ENCODE results near the gene TENT5C.

TENT5C gene

DNA sequence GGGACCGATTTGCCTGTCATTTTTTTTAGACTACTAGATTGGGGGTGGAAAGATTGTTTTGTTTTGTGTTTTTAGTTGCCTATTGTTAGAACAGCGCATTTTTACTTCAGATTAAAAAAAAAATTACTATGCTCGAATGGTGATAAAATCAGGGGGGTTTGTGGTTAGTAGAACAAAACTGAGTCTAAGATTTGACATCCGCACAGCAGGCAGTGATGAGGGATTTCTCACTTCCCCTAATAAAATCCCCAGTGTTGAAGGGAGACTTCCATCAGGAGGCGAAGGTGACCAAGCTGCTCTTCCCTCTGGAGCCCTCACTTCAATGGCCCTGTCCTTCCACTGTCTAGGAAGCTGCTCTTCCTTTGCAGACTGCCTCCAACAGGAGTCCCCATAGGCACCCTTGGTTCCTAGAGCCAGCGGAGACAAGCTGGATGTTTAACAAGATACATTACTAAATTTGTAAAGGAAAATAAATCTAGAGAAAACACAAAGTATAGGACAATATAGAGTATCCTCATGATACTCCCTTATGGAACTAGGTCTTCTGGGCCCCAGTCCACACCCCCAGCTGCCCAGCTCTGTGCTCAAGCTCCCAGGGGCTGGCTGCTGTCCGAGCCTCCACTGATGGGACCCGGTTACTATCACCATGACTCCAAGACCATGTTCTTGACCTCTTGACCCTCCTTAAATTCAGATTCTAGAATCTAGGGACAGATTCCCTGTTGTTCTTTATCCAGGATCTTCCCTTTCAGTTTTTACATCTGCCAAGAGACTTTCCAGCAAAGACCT, 31.0 kb downstream of the TENT5C start:
- DNase-seq (ENCODE audit: low spot score): no peak

DNA sequence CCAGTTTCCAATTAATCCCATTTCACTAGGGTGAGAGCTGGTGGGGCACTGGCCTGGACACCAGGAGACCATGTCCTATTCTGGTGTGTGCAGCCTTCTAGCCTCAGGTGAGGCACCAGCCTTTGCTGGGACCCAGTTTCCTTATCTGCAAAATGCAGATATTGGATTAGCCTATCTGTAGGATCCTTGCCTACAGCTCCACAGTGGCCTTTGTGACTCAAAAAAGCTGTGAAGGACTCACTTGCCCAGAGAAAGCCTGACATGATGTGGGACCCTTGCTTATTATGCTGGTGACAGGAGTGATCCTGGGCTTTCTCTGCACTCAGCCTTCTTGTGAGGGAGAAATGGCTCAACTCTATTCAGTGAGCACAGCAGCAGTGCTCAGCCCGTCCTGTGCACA, 32.3 kb downstream of the TENT5C start:
- no peak for DNase-seq (ENCODE audit: low spot score)

DNA sequence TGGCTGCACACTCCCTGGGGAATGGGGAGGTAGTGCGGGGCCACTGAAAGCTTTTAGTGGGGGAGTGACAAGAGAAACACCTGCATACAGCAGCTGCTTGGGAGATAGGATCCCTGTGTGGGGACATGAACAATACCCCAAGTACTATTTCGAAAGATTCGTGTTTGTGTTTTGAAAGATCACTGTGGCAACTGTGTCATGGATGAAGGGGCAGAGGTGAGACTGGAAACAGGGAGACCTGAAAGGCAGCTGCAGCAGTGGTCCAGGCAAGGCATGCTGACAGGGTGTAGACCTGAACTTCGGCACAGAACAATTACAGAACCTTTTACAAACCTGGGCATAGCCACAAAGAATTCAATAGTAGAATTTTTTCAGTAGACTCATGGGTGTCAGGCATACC, 32.9 kb downstream of the TENT5C start:
- no peak for DNase-seq (ENCODE audit: low spot score)

DNA sequence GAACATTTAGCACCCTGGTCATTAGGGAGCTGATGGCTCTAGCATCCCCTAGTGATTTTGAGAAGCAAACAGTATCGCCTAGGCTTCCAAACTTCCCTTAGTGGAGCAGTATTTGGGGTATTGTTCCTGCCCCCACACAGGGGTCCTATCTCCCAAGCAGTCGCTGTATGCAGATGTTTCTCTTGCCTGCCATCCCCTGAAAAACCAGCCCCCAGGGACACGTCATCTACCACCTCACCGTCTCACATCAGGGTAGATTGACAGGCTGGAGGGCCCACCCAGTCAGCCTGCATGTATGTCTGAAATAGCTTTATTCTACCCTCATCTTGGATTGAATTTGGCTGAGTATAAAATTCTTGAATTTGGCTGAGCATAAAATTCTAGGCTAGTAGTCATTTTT, 33.9 kb downstream of the TENT5C start:
- no peak for DNase-seq (ENCODE audit: low spot score)

DNA sequence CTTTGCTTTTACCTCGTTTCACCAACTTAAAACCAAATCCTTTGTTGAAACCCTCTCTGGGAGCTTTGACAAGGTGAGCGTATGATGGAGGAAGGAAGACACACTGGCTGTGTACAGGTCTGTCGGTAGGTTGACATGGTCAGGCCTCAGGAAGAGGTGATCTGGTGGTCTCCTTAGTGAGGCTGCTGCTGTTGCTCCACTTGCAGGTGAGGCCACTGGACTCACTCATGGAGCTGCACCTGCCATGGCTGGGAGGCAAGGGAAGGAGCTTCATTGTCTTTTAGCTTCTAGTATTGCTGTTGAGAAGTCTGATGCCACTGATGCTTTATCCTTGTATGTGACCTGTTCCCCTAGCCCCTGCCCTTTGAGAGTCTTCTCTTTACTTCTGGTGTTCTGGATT, 35.7 kb downstream of the TENT5C start:
- no peak for DNase-seq (ENCODE audit: low spot score)

DNA sequence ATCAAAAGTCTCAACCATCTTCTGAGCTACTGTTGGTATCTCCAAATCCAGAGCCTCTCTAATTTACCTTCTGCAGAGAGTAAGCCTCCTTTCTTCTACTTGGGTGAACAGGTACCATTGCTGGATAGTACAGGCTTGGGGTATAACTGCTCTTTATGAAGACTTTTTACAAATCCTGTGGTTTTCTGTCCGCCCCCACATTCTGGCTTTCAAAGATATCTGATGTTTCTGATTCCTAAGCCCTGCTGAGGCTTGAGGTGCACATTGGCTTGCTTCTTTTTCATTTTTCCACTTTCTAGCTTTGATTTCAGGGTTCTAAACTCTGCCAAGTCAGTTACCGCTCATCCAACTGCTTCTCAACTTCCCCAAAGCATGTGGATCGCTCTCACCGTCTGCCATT, 37.1 kb downstream of the TENT5C start:
- no peak for DNase-seq (ENCODE audit: low spot score)

DNA sequence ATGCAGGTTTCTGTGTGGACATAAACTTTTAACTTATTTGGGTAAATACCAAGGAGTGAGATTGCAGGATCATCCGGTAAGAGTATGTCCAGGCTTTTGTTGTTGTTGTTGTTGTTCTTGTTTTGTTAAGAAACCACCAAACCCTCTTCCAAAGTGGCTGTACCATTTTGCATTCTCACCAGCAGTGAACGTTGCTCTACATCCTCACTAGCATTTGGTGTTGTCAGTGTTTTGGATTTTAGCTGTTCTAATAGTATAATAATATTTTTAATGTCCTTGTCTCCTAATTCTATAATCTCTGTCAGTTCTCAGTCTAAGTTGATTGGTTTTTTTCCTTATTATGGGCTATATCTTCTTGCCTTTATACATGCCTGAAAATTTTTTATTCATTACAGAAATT, 37.8 kb downstream of the TENT5C start:
- no peak for DNase-seq (ENCODE audit: low spot score)

DNA sequence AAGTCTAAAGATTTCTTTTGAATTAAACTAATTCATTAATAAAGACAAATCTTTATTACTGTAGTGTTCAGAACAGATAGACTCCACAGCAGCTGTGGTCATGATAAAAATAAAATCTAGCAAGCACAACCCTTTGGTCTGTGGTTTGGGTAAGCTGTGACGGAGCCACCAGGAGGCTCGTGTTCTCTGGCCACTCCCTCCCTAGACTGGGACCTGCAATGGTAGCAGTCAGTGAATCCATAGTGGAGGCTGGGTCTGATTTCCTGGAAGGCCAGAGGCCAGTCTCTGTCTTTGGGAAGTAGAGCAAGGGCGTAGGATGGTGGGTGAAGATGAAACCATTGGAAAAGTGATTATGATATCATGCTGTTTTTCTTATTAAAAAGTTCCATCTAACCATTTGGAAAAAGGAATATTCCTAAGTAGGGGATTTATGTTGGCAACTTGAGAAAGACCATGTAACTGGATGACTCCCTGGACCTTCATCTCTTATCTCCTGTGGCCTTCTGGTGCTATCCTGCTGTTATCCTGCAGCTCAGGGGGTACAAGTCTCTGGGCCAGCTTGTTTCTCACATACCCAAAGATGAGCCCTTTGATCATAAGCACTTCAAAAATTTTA, 39.0 kb downstream of the TENT5C start:
- no peak for DNase-seq (ENCODE audit: low spot score)

DNA sequence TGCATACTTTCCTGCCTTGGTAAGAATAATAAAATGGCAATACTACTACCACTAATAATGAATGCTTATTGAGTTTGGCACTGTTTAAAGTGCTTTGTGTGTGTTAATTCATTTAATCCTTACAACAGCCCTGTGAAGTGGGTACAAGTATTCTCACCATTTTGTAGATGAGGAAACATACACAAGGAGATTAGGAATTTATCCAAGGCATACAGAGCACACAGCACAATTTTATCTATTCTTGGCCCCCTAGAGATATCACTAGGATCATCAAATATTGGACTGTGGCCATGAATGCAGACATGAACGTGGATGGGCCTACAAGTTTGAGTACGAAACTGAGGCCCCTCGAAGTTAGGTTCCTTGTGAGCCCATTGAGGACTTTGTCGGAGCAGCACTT, 39.5 kb downstream of the TENT5C start:
- DNase-seq (ENCODE audit: low spot score): no peak

DNA sequence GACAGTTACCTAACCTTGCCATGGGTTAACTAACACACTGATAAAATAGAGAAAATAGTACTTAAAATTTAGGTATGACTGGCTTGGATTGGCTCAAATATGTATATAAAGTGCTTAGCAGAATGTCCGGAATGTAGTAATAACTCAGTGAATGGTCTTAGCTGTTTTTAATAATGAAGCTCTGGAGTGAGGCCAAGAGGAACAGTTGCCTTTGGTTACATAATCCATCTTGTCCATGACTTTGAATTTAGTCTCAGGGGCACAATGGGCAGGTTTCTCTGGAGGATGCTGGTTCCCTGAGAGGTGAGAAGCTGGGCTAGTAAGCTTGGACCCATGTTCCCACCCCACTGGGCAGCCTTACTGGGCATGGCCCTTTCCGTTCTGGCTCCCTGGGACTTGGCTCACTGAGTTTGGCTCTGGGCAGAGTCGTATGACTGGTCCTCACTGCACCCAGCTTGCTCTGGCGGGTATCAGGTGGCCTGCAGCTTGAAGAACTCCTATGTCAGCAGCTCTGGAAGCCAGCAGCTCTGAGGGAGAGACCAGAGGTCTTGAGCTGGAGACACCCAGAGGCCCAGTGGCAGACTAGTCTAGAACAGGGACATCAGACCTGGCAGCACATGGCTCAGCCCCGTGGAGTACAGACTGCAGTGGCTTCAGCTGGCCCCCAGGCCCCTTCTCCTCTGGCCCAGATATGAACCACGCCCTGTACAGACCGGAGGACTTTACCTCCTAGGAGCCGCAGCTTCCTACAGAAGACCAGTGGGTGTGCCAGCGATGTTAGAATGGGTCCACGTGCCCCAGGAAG, 40.4 kb downstream of the TENT5C start:
- DNase-seq (ENCODE audit: low spot score): no peak

DNA sequence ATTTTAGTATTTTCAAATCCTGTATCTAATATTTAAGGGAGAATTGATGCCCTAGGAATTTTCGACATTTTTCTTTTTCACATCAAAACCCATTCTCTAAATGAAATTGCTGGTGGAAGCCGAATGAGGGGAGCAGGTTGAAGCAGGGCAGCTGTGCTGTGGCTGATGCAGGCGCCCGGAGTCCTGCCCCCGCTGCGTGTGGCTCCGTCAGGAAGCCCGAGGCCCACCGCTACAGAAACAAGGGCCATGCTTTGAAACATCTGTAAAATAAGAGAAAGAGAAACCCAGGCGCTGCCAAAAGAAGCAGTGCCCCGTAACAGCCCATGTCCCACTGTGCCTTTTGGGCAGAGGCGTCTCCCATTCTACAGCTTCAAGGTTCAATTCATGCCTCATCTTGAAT, 41.1 kb downstream of the TENT5C start:
- no peak for DNase-seq (ENCODE audit: low spot score)

DNA sequence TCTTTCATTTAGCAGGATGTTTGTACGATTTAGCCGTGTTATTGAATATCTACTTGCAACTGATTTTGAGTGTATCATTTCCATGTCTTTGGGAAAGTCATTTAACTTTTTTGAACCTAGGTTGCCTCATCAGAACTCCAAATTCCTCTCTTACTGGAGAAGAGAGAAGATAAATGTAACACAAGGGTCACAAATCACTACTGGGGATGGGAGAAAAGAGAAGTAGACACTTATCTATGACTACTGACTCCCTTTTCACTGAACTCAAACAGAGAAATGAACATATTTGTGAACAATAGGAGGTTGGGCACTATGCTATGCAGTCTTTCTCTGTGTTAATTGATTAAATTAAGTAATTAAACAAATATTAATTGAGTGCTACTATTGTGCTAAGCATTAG, 42.2 kb downstream of the TENT5C start:
- DNase-seq (ENCODE audit: low spot score): no peak

DNA sequence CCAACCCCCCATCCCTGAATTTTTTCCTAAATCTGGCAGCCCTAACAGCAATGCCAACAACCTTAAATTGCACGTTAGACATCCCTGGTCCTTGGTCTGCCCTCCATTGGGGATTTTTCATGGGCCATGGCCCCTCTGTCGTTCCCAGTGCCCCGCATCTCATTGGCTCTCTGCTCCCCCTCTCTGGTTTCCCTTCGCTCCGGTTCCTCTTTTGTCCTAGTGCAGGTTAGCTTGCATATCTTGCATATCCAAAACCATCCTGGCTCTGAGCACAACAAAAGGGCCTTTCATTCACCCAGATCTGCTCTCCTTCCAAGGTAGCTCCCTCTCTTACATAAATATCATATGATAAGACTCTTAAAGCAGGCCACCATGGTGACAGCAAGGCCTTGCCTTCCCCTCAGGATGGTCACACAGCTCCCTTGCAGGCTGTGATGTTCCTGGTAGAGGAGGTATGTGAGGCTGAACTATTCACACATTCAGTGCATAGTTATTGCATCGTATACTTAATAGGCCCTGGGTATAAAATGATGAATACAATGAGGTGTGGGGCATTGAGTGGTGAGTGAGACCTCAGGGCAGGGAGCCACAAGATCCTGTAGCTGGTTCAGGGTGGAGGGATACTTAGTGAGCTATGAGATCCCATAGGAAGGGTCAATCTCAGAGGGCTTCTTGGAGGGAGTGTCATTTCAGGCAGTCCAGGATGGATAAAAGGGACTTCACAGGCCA, 45.2 kb downstream of the TENT5C start:
- DNase-seq (ENCODE audit: low spot score): no peak

DNA sequence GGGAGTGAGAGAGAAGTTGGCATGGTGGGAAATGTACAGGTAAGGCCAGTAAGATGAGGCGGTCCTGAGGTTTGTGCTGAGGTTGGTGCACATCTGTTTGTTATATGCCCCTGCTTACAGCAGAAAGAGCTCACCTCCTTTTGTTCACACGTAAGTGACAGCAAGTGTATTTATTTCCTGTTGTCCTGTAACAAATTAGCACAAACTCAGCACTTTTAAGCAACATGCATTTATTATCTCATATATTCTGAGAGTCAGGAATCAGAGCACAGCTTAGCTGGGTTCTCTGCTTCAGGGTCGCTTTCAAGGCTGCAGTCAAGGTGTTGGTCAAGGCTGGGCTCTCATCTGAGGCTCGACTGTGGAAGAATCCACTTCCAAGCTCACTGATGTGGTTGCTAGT, 45.8 kb downstream of the TENT5C start:
- no peak for DNase-seq (ENCODE audit: low spot score)

DNA sequence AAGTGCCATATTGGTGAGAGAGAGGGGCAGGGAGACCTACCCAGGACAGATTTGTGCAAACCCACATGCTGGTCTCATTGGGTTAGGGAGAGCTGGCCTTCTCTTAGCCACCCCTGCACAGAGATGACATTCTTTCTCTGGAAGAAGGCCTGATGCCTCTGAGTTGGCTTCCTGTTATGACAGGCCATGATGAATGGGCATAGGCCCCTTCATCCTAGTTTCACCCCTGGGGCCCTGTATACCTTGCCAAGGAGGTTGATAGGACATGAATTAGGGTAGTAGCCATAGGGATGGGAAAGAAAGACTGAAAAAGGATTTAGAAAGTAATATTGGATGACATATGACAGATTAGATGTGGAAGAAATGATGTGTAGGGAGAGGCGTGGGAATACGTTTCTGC, 46.6 kb downstream of the TENT5C start:
- DNase-seq (ENCODE audit: low spot score): no peak

DNA sequence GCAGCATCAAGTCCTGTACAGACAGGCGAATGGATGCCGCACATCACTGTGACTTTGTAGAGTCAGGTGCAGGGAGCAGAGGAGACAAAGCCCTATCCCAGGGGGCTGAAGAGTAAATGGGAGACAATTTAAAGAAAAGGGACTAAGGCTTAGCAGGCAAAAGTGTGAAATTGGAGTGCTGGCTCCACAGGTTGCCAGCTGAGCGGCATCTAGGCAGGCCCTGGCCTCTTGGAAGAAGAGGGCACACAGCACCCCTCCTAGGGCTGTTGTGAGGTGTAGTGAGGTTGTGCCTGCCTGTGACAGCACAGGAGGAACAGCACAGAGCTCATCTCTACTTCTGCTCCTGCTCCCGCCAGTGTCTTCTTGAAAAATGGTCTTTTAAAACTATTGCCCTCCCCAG, 47.3 kb downstream of the TENT5C start:
- DNase-seq (ENCODE audit: low spot score): no peak

DNA sequence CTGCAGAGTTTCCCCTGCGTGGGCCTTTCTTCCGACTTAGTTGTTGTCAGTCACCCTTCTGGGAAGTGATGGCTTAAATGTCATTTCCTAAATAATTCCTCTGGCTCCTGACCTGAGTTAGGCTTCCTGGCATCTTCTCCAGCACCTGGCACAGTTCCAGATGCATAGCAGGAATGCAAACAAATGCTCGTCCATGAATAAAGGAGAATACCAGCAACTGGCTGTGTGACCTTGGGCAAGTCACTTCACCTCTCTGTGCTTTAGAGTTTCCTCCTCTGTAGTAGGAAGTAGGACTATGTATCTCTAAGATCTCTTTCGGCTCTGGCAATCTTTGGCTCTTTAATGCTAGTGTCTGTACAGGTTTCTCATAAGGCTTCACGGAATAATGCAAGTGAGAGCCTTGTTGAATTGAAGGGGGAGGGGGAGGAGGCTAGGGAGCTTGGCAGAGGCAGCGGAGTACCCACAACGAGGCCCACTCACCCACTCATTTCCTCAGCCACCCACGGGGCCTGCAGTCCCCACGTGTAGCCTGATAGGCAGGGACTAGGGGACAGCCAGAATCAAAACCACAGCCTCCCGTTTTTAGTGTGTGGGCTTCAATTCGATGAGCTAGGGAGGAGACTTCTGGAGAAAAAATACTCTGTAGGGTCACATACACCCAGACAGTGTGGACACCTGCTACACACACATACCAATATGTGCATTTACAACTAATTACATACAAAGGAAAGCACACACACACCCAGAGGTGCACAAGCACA, 48.1 kb downstream of the TENT5C start:
- DNase-seq (ENCODE audit: low spot score): no peak

DNA sequence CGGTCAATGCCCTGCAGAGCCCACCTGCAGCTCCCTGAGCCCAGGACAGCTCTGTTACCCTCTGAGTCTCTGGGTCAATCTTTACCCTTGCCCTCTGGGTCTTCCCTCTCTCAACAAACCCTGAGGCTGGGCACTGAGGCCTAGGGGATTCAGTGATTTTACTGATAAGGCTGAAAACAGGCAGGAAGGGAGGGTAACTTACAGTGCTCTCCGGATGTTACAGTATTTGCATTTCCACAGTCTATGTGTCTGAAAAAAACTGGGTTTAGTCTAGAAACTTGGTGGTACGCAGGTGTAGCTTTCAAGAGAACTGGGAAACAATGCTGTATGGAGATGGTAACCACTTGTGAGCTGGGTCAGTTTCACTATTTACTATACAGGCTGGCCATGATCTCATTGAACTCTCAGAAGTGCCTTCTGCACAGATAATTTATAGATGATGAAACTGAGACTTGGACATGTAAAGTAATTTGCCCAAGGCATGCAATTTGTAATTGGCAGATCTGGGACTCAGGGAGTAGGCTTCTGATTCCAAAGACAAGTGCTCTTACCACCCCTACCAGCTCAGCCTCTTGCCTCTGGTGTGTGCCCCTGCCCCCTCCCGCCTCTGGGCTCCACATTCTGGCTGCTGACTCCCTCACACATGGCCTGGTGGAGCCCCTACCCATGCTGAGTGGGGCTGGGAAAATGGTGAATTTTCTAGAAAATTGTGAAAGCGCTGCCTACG, 48.8 kb downstream of the TENT5C start:
- peak; percentile 67 for DNase-seq (ENCODE audit: low spot score)

DNA sequence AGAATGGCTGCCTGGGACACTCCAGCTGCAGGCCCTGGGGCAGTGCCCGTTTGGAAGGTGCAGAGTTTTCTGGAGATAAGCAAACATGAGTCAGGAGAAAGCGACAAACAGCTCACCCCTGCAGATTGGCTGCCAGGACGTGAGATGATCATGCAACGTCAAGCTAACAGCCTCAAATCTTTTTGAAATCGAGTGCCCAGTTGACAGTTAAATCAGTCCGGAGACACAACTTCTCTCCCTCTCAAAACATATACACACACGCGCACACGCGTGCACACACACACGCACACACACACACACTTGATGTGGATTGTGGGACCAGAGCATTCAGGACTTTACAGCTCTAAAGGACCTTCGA, 49.4 kb downstream of the TENT5C start:
- no peak for DNase-seq (ENCODE audit: low spot score)

DNA sequence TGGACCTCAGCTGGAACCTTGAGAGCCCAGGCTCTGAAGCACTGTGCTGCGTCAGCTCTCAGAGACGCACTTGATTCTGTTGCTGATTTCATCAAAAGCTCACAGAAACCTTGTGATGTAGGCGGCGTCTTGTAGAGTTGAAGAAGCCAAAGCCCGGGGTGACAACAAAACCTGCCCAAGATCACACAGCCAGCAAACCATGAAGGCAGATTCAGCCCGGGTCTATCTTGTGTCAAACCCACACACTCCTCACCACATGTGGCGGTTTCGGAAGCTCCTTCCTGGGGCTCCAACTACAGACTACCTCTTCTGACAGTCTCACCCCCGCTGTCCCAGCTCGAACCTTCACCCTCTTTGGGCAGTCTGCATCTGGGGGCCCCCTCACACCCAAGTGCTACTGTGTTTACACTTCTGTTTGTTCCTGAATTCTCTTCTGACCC, 50.4 kb downstream of the TENT5C start:
- DNase-seq (ENCODE audit: low spot score): peak; percentile 36

DNA sequence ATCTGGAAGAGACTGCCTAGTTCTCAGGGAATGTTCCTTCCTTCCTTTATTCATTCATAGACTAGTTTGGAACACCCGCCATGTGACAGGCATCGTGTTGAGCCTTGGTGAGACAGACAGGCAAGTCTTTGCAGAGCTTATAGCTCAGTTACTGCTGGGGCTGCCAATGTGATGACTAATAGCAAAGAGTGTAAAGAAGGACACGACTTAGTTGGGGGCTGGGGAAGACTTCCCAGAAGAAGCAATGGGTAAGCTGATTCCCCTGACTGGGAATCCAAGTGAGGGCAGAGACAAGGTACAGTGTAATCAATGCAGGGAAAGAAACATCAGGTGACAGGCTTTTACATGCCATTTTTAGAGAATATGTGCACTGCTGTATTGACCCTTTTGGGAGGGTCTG, 51.2 kb downstream of the TENT5C start:
- DNase-seq (ENCODE audit: low spot score): no peak

Data from germinal center (tissue), 1 donor.